Body of pancreas (tissue), 4 donors: ENCODE data around the gene ZNF169.

ENCODE experiments used
- POLR2A ChIP-seq, 3 donors: fragments of 450-650 bp; IDR thresholded peaks; one replicate each; pipeline ENCODE4 v1.6.1; 2016; ENCODE audit warnings: antibody characterized with exemption in 3 of 3, mild to moderate bottlenecking in 2 of 3
- TF ChIP-seq, protein P1 (sequence below), 7 experiments: fragments of 450-650 bp in 4 of 7; fragments of 200-600 bp in 3 of 7; sonication (generic) in 3 of 7; IDR thresholded peaks; one replicate each; pipeline ENCODE4 v1.5.1; 2016 to 2019; ENCODE audit warnings: antibody characterized with exemption in 7 of 7

- TF ChIP-seq, protein P1, sequence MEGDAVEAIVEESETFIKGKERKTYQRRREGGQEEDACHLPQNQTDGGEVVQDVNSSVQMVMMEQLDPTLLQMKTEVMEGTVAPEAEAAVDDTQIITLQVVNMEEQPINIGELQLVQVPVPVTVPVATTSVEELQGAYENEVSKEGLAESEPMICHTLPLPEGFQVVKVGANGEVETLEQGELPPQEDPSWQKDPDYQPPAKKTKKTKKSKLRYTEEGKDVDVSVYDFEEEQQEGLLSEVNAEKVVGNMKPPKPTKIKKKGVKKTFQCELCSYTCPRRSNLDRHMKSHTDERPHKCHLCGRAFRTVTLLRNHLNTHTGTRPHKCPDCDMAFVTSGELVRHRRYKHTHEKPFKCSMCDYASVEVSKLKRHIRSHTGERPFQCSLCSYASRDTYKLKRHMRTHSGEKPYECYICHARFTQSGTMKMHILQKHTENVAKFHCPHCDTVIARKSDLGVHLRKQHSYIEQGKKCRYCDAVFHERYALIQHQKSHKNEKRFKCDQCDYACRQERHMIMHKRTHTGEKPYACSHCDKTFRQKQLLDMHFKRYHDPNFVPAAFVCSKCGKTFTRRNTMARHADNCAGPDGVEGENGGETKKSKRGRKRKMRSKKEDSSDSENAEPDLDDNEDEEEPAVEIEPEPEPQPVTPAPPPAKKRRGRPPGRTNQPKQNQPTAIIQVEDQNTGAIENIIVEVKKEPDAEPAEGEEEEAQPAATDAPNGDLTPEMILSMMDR (IDR thresholded peaks at IDR 0.05): no peak
- TF ChIP-seq POLR2A (IDR thresholded peaks at IDR 0.05): no peak
Measured at GRCh38 chr9:94210616-94211603, 48.2 kb upstream of the ZNF169 start.
